HepG2 (cell line): ENCODE measurements around the gene TMEM95. TPM values are rescaled to one million over a fixed set of nuclear protein-coding genes. Genes with fewer than 3 reads are reported as not detected.

Source experiments
- ATAC-seq: fragments of 200-7000 bp; cut with Tn5 transposase; 3 replicates; pipeline ENCODE4 v1.9.1; 2020; ENCODE audit warnings: mild to moderate bottlenecking, moderate library complexity
- BruUV-seq: library from RNA; stranded (reverse); fragments of 400-500 nt; replicated peaks from 2 replicates; lab custom pipeline; 2021; lab: Mats Ljungman, UMichigan
- CTCF ChIA-PET: fragments of 300-600 bp; formaldehyde crosslinking; extraction: SDS; loops from one replicate; lab custom pipeline; 2021; ENCODE audit warnings: low total read pairs, inconsistent platforms, low intra/inter-chr PET ratio; lab: Yijun Ruan, JAX
- POLR2A ChIA-PET: fragments of 350-600 bp; sonication (Branson Sonifier 250); formaldehyde crosslinking; loops from one replicate; lab custom pipeline; 2020; ENCODE audit warnings: antibody characterized with exemption, inconsistent platforms; lab: Yijun Ruan, JAX
- DNase-seq: peaks from one replicate; pipeline ENCODE4 v3.0.0-alpha.2; 2015; ENCODE audit warnings: low spot score
- FAIRE-seq: peaks from 3 replicates; lab custom pipeline; 2011; peaks lifted over from hg19 to GRCh38; lab: Jason Lieb, UNC
- H2AFZ ChIP-seq: one replicate; pipeline ENCODE4 v1.6.1; 2011; ENCODE audit warnings: low read length, inconsistent platforms
- H3K27ac ChIP-seq: fragments of 300-600 bp; 3 replicates; pipeline ENCODE4 v1.8.0; 2011; ENCODE audit warnings: mixed run types, mild to moderate bottlenecking, mixed read lengths, low read length, inconsistent platforms; ENCODE audit not compliant: insufficient read depth; ENCODE audit errors: extremely low read length
- H3K27me3 ChIP-seq, 2 experiments: fragments of 200-600 bp in 1 of 2; 2 replicates in 1 of 2; 3 replicates in 1 of 2; pipeline versions ENCODE4 v1.6.0 to v1.8.0; 2011; ENCODE audit warnings: low read length in 2 of 2, mild to moderate bottlenecking in 2 of 2, moderate library complexity in 2 of 2, inconsistent platforms in 1 of 2; ENCODE audit not compliant: insufficient read depth in 2 of 2, control insufficient read depth in 1 of 2
- H3K36me3 ChIP-seq, 2 experiments: fragments of 200-600 bp in 1 of 2; replicated peaks in 1 of 2; 2 replicates in 1 of 2; 3 replicates in 1 of 2; pipeline versions ENCODE4 v1.5.1 to v1.8.0; 2011; ENCODE audit warnings: low read length in 2 of 2, inconsistent platforms in 1 of 2; ENCODE audit not compliant: insufficient read depth in 2 of 2, control insufficient read depth in 1 of 2
- H3K4me1 ChIP-seq: 2 replicates; pipeline ENCODE4 v1.5.1; 2012; ENCODE audit warnings: low read length, inconsistent platforms; ENCODE audit not compliant: insufficient read depth
- H3K4me2 ChIP-seq: 2 replicates; pipeline ENCODE4 v1.6.0; 2011; ENCODE audit warnings: low read depth, low read length, inconsistent platforms
- H3K4me3 ChIP-seq, 3 experiments: fragments of 200-600 bp in 1 of 3; sonication (generic), shearing (Covaris generic) in 1 of 3; replicated peaks in 1 of 3; 2 replicates each; pipeline ENCODE4 v1.5.1; 2011 to 2016; ENCODE audit warnings: low read length in 3 of 3, inconsistent platforms in 2 of 3, low read depth in 2 of 3, mild to moderate bottlenecking in 2 of 3, control low read depth in 1 of 3, mixed read lengths in 1 of 3; ENCODE audit not compliant: insufficient read depth in 1 of 3
- H3K79me2 ChIP-seq: one replicate; pipeline ENCODE4 v1.6.1; 2011; ENCODE audit warnings: low read length, inconsistent platforms; ENCODE audit not compliant: insufficient read depth
- H3K9ac ChIP-seq: 2 replicates; pipeline ENCODE4 v1.6.0; 2011; ENCODE audit warnings: mild to moderate bottlenecking, low read depth, low read length, inconsistent platforms; ENCODE audit not compliant: insufficient read depth
- H3K9me3 ChIP-seq: 2 replicates; pipeline ENCODE4 v1.5.1; 2012; ENCODE audit warnings: mild to moderate bottlenecking, low read length
- H4K20me1 ChIP-seq: 2 replicates; pipeline ENCODE4 v1.6.0; 2011; ENCODE audit warnings: inconsistent platforms, mild to moderate bottlenecking, low read length, moderate library complexity; ENCODE audit not compliant: insufficient read depth
- BRD4 ChIP-seq: sonication (generic); formaldehyde crosslinking; IDR thresholded peaks from 2 replicates; pipeline ENCODE4 v1.4.0; 2020; ENCODE audit warnings: missing genetic modification reagents
- HOXA5 ChIP-seq: sonication (generic); formaldehyde crosslinking; IDR thresholded peaks from 2 replicates; pipeline ENCODE4 v1.4.0; 2020; ENCODE audit warnings: missing genetic modification reagents
- IKZF1 ChIP-seq: fragments of 450-650 bp; IDR thresholded peaks from 2 replicates; pipeline ENCODE4 v1.7.1; 2016
- MTA1 ChIP-seq: sonication (generic); formaldehyde crosslinking; IDR thresholded peaks from 2 replicates; pipeline ENCODE4 v1.4.0; 2020; ENCODE audit warnings: missing genetic modification reagents, mild to moderate bottlenecking, borderline replicate concordance
- SMAD1 ChIP-seq: sonication (generic); formaldehyde crosslinking; IDR thresholded peaks from 2 replicates; pipeline ENCODE4 v1.4.0; 2020; ENCODE audit warnings: missing genetic modification reagents, low read depth, mild to moderate bottlenecking, borderline replicate concordance
- SYNCRIP ChIP-seq: fragments of 200-400 bp; formaldehyde crosslinking; IDR thresholded peaks from 2 replicates; pipeline ENCODE4 v1.6.1; 2018; ENCODE audit warnings: mild to moderate bottlenecking, low read depth, low read length; ENCODE audit not compliant: insufficient read depth
- ZBTB21 ChIP-seq: sonication (generic); formaldehyde crosslinking; IDR thresholded peaks from 2 replicates; pipeline ENCODE4 v1.4.0; 2020; ENCODE audit warnings: missing genetic modification reagents
- ZNF777 ChIP-seq: sonication (generic); formaldehyde crosslinking; IDR thresholded peaks from 2 replicates; pipeline ENCODE4 v1.4.0; 2020; ENCODE audit warnings: missing genetic modification reagents
- WGBS: methylation state at CpG from one replicate; pipeline ENCODE4 v1.1.6; 2017; ENCODE audit warnings: low lambda C conversion rate; 5-methylcytosine and 5-hydroxymethylcytosine counted together
- in situ Hi-C: cut with HindIII; loops from 2 replicates; pipeline ENCODE4 v1.10.0; 2017; ENCODE audit warnings: low pct_unique_long_range_greater_than_20kb; ENCODE audit not compliant: extremely low pct_ligation_motif_present
- intact Hi-C: fragments of 100-400 bp; cut with micrococcal nuclease; formaldehyde crosslinking; loops from one replicate; pipeline ENCODE4 v1.10.0; 2022; ENCODE audit not compliant: unreplicated experiment
- polyA plus RNA-seq, 8 experiments: library from polyadenylated mRNA; depleted of rRNA in 3 of 8; stranded (reverse) in 7 of 8; unstranded in 1 of 8; fragments of >200 nt; fragmentation: Illumina TruSeq in 4 of 8; extraction: Trizol in 4 of 8; gene quantifications; 2 replicates each; pipeline versions ENCODE4 v1.2.1 to v1.2.3, GENCODE V29; 2011 to 2016; ENCODE audit warnings: low read depth in 4 of 8, missing spikeins in 1 of 8, mixed read lengths in 1 of 8; ENCODE audit not compliant: insufficient read depth in 1 of 8
- total RNA-seq, 5 experiments: library from RNA; depleted of rRNA; stranded (reverse); fragments of >200 nt; fragmentation: Illumina TruSeq; extraction: Trizol; gene quantifications; 2 replicates each; pipeline ENCODE4 v1.2.3, GENCODE V29; 2016; ENCODE audit warnings: low read depth in 1 of 5
- TF ChIP-seq, protein P1 (sequence below): sonication (generic); formaldehyde crosslinking; IDR thresholded peaks from 2 replicates; pipeline ENCODE4 v1.4.0; 2020; ENCODE audit warnings: missing genetic modification reagents
- TF ChIP-seq, protein P2 (sequence below): sonication (generic); formaldehyde crosslinking; conservative IDR thresholded peaks from 2 replicates; pipeline ENCODE4 v1.4.0; 2020; ENCODE audit warnings: missing genetic modification reagents
- TF ChIP-seq, protein P3 (sequence below): sonication (generic); formaldehyde crosslinking; IDR thresholded peaks from 2 replicates; pipeline ENCODE4 v1.4.0; 2020; ENCODE audit warnings: missing genetic modification reagents
- TF ChIP-seq, protein P4 (sequence below): IDR thresholded peaks from 2 replicates; pipeline ENCODE4 v1.6.1; 2016; ENCODE audit warnings: mild to moderate bottlenecking, missing biosample characterization, missing genetic modification reagents
- TF ChIP-seq, protein P5 (sequence below): sonication (generic); formaldehyde crosslinking; conservative IDR thresholded peaks from 2 replicates; pipeline ENCODE4 v1.4.0; 2020; ENCODE audit warnings: missing genetic modification reagents

Gene TMEM95
- total and polyA plus RNA-seq, 2 of the 13 experiments (the other 11 are each of a cell fraction or from before 2014, with no cell fraction given): not detected

DNA sequence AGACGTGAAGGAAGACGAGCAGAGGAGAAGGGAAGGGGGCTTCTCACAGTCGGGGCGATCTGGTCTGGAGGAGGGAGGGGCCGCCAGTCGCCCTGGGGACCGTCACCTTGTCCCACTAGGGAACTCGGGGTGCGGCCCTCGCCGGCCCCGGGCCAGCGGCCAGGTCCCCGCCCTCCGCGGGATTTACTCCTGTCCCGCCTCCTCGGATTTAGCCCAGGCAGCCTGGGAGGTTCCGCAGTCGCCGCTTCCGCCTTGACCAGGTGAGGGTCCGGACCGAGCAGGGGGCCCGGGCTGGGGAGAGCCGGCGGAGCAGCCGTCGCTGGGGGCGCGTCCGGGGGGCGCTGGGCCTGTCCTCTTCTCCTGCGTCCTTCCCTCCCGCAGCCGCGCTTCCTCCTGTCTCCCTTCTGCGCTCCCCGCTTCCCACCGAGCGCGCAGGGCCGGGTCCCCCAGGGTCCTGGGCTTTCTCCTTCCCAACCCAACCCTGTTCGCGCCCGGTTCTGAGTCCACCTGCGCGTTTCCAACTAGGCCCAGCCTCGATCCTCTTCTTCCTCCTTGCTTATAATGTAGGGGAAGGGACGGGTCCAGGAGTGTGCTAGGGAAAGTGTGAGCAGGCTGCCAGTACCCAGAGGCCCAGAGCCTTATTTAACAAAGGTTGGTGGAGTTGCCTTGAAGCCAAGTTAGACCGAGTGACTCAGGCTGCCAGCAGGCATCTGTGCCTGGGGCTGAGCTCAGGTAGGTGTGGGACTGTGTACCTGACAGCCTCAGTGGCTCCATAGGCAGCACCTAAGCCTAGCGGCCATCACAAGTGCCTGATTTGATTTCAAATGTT, 26.1 kb downstream of the TMEM95 start, which contains the start of gene TNK1:
Gene TNK1, plus strand, starts transcription at position 235 of the 829 bp plus-strand sequence. CDS start 1,838 bp downstream, outside the sequence.
- Histone ChIP-seq H3K4me3 (peak within 1 kb of the TSS; percentile 62 to 83 (median 77)), H3K36me3 (no peaks in the 10 kb centered on the region), H3K9me3 (peaks cover 4% of the 10 kb centered on the region; the same call in 1 of the 2 replicates), H4K20me1 (no peaks in the 10 kb centered on the region), H3K9ac (peak within 1 kb of the TSS; percentile 70), H3K27ac (no peak within 1 kb of the TSS), H3K4me1 (peaks cover 21% of the 10 kb centered on the region), H3K79me2 (no peaks in the 10 kb centered on the region), H3K4me2 (peak within 1 kb of the TSS; percentile 88), H2AFZ (peak within 1 kb of the TSS; percentile 64), H3K27me3 (peaks cover 0 to 7% of the 10 kb centered on the region in 2 experiments; a peak in 1 of 5 replicates)
- POLR2A ChIA-PET: interaction anchor here (0.6 to 2.1 kb wide), 7 partner anchors 9 to 100 kb away, joined by 3 to 24 read pairs (median 3); partner anchors contain the start of genes PLSCR3, SLC2A4, TMEM102 and TMEM256
- FAIRE-seq (no peak), DNase-seq (peak; percentile 24), ATAC-seq (peak; percentile 77)
- in situ Hi-C loops (no loop called here), intact Hi-C loops (no loop called here)
- CTCF ChIA-PET: no interaction called here
- 2% methylated on average over 47 of the region's 52 CpGs for WGBS
- BruUV-seq: TSS peak; percentile 79
- TF ChIP-seq, protein P1, sequence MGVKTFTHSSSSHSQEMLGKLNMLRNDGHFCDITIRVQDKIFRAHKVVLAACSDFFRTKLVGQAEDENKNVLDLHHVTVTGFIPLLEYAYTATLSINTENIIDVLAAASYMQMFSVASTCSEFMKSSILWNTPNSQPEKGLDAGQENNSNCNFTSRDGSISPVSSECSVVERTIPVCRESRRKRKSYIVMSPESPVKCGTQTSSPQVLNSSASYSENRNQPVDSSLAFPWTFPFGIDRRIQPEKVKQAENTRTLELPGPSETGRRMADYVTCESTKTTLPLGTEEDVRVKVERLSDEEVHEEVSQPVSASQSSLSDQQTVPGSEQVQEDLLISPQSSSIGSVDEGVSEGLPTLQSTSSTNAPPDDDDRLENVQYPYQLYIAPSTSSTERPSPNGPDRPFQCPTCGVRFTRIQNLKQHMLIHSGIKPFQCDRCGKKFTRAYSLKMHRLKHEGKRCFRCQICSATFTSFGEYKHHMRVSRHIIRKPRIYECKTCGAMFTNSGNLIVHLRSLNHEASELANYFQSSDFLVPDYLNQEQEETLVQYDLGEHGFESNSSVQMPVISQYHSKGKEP (CRISPR knock-in tag): no peak
- peak; percentile 69 for TF ChIP-seq ZNF777 (CRISPR knock-in tag)
- TF ChIP-seq, protein P2, sequence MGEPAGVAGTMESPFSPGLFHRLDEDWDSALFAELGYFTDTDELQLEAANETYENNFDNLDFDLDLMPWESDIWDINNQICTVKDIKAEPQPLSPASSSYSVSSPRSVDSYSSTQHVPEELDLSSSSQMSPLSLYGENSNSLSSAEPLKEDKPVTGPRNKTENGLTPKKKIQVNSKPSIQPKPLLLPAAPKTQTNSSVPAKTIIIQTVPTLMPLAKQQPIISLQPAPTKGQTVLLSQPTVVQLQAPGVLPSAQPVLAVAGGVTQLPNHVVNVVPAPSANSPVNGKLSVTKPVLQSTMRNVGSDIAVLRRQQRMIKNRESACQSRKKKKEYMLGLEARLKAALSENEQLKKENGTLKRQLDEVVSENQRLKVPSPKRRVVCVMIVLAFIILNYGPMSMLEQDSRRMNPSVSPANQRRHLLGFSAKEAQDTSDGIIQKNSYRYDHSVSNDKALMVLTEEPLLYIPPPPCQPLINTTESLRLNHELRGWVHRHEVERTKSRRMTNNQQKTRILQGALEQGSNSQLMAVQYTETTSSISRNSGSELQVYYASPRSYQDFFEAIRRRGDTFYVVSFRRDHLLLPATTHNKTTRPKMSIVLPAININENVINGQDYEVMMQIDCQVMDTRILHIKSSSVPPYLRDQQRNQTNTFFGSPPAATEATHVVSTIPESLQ: no peak
- TF ChIP-seq, protein P3, sequence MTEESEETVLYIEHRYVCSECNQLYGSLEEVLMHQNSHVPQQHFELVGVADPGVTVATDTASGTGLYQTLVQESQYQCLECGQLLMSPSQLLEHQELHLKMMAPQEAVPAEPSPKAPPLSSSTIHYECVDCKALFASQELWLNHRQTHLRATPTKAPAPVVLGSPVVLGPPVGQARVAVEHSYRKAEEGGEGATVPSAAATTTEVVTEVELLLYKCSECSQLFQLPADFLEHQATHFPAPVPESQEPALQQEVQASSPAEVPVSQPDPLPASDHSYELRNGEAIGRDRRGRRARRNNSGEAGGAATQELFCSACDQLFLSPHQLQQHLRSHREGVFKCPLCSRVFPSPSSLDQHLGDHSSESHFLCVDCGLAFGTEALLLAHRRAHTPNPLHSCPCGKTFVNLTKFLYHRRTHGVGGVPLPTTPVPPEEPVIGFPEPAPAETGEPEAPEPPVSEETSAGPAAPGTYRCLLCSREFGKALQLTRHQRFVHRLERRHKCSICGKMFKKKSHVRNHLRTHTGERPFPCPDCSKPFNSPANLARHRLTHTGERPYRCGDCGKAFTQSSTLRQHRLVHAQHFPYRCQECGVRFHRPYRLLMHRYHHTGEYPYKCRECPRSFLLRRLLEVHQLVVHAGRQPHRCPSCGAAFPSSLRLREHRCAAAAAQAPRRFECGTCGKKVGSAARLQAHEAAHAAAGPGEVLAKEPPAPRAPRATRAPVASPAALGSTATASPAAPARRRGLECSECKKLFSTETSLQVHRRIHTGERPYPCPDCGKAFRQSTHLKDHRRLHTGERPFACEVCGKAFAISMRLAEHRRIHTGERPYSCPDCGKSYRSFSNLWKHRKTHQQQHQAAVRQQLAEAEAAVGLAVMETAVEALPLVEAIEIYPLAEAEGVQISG (CRISPR knock-in tag): no peak
- TF ChIP-seq IKZF1: no peak
- 0 out of 2 replicates have a peak, but pooled peaks have one; percentile 47 for TF ChIP-seq BRD4 (CRISPR knock-in tag)
- TF ChIP-seq, protein P4, sequence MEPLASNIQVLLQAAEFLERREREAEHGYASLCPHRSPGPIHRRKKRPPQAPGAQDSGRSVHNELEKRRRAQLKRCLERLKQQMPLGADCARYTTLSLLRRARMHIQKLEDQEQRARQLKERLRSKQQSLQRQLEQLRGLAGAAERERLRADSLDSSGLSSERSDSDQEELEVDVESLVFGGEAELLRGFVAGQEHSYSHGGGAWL (CRISPR knock-in tag): no peak
- peak; percentile 63; the same call in 1 of the 2 replicates for TF ChIP-seq HOXA5 (CRISPR knock-in tag)
- TF ChIP-seq SMAD1 (CRISPR knock-in tag): no peak
- TF ChIP-seq, protein P5, sequence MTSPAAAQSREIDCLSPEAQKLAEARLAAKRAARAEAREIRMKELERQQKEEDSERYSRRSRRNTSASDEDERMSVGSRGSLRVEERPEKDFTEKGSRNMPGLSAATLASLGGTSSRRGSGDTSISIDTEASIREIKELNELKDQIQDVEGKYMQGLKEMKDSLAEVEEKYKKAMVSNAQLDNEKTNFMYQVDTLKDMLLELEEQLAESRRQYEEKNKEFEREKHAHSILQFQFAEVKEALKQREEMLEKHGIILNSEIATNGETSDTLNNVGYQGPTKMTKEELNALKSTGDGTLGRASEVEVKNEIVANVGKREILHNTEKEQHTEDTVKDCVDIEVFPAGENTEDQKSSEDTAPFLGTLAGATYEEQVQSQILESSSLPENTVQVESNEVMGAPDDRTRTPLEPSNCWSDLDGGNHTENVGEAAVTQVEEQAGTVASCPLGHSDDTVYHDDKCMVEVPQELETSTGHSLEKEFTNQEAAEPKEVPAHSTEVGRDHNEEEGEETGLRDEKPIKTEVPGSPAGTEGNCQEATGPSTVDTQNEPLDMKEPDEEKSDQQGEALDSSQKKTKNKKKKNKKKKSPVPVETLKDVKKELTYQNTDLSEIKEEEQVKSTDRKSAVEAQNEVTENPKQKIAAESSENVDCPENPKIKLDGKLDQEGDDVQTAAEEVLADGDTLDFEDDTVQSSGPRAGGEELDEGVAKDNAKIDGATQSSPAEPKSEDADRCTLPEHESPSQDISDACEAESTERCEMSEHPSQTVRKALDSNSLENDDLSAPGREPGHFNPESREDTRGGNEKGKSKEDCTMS (CRISPR knock-in tag): no peak
- no peak for TF ChIP-seq ZBTB21 (CRISPR knock-in tag)
- TF ChIP-seq SYNCRIP: no peak
- 0 out of 2 replicates have a peak, but pooled peaks have one; percentile 29 for TF ChIP-seq MTA1
